H4 (cell line): ENCODE data around the gene SDC1. TPM values are rescaled to one million over a fixed set of nuclear protein-coding genes. Genes with fewer than 3 reads are reported as not detected.

Experiments
- DNase-seq: peaks from one replicate; pipeline ENCODE4 v3.0.0-alpha.2; 2015; ENCODE audit warnings: low spot score
- total RNA-seq: library from RNA; depleted of rRNA; stranded (reverse); fragments of >200 nt; shearing (Covaris generic); gene quantifications from 2 replicates; pipeline ENCODE4 v1.2.3, GENCODE V29; 2014

The SDC1 gene
- total RNA-seq, 1 experiment from 2014 or later = 29.0 TPM

GRCh38 chr2:20184067-20184938 is 40.6 kb downstream of the SDC1 start:
- DNase-seq = no peak

- DNase-seq = no peak
Observed at GRCh38 chr2:20183373-20183772, 41.6 kb downstream of the SDC1 start.

GRCh38 chr2:20182241-20182931 is 42.5 kb downstream of the SDC1 start:
- DNase-seq = peak; percentile 41

GRCh38 chr2:20181761-20182160 is 43.2 kb downstream of the SDC1 start:
- DNase-seq = no peak

GRCh38 chr2:20180676-20181648 is 44.0 kb downstream of the SDC1 start:
- no peak for DNase-seq

- DNase-seq = no peak
Observed at GRCh38 chr2:20179755-20180594, 45.0 kb downstream of the SDC1 start.

GRCh38 chr2:20179466-20179754 is 45.5 kb downstream of the SDC1 start:
- no peak for DNase-seq

GRCh38 chr2:20178666-20179465 is 46.1 kb downstream of the SDC1 start:
- no peak for DNase-seq

- no peak for DNase-seq
Observed at GRCh38 chr2:20178249-20178607, 46.7 kb downstream of the SDC1 start.

GRCh38 chr2:20177556-20178248 is 47.2 kb downstream of the SDC1 start:
- no peak for DNase-seq

GRCh38 chr2:20176760-20177159 is 48.2 kb downstream of the SDC1 start:
- DNase-seq = no peak

GRCh38 chr2:20175931-20176330 is 49.0 kb downstream of the SDC1 start:
- DNase-seq = no peak

- DNase-seq = no peak
Observed at GRCh38 chr2:20175267-20175666, 49.7 kb downstream of the SDC1 start.

GRCh38 chr2:20174410-20174809 is 50.5 kb downstream of the SDC1 start:
- no peak for DNase-seq

- no peak for DNase-seq
Observed at GRCh38 chr2:20173496-20174402, 51.2 kb downstream of the SDC1 start.

- DNase-seq = no peak
Observed at GRCh38 chr2:20173064-20173463, 51.9 kb downstream of the SDC1 start.

GRCh38 chr2:20172273-20173055 is 52.5 kb downstream of the SDC1 start:
- DNase-seq = no peak

GRCh38 chr2:20171445-20171977 is 53.4 kb downstream of the SDC1 start:
- no peak for DNase-seq
